ENCODE measurements around the gene CCDC91. TPM values are rescaled to one million over a fixed set of nuclear protein-coding genes. Genes with fewer than 3 reads are reported as not detected.

CCDC91 gene
- total RNA-seq, 3 donors from 2014 or later, result 25.0 to 42.5 (median 27.8) TPM

DNA sequence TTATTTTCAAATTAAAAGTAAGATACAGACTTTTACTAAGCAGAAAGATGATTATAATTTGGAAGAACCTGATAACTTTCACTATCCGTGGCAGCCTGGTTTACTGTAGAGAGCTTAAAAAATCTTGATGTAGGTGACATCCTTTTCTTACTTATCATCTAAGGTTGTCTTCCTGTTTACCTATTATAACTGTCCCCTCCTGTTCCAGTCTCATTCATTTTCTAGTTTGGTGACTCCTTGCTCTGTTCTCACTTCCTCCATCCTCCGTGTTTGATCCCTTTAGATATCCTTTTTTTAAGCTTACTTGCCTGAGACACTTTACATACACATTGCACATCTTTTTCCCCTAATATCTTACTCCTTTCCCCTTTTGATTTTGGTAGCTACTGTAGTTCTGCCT, 27.5 kb downstream of the CCDC91 start:
- TF ChIP-seq, protein P1, sequence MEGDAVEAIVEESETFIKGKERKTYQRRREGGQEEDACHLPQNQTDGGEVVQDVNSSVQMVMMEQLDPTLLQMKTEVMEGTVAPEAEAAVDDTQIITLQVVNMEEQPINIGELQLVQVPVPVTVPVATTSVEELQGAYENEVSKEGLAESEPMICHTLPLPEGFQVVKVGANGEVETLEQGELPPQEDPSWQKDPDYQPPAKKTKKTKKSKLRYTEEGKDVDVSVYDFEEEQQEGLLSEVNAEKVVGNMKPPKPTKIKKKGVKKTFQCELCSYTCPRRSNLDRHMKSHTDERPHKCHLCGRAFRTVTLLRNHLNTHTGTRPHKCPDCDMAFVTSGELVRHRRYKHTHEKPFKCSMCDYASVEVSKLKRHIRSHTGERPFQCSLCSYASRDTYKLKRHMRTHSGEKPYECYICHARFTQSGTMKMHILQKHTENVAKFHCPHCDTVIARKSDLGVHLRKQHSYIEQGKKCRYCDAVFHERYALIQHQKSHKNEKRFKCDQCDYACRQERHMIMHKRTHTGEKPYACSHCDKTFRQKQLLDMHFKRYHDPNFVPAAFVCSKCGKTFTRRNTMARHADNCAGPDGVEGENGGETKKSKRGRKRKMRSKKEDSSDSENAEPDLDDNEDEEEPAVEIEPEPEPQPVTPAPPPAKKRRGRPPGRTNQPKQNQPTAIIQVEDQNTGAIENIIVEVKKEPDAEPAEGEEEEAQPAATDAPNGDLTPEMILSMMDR (IDR thresholded peaks at IDR 0.05), result no peak
- Histone ChIP-seq H3K36me3 (ENCODE audit: low read depth) (no peaks in the 10 kb centered on the region), H3K9me3 (peaks cover 4% of the 10 kb centered on the region), H3K4me3 (no peak overlapping the region), H3K4me1 (ENCODE audit: low read depth) (peaks cover 3% of the 10 kb centered on the region)
- intact Hi-C loops (cut with DNase I, micrococcal nuclease), result no loop called here
- DNase-seq, result no peak
- ATAC-seq, result no peak

DNA sequence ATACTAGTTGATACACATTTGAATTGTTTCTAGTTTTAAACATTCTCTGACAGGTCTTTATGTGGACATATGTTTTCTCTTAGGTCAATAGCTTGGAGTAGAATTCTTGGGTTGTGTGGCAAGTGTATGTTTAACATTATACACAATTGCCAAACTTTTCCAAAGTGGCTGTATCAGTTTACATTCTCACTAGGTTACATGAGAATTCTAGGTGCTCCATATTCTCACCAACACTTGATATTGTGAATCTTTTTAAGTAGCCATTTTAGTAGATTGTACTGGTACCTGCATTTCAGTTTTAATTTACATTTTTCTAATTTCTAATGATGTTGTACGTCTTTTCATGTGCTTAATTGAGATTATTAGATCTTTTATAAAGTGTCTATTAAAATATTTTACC, 28.6 kb downstream of the CCDC91 start:
- H3K9me3 ChIP-seq, result peaks cover 4% of the 10 kb centered on the region
- DNase-seq (no peak), ATAC-seq (no peak)
- no peak overlapping the region for H3K4me3 ChIP-seq
- TF ChIP-seq, protein P1 (IDR thresholded peaks at IDR 0.05), result no peak
- intact Hi-C loops (cut with DNase I, micrococcal nuclease), result no loop called here
- H3K36me3 ChIP-seq (ENCODE audit: low read depth), result no peaks in the 10 kb centered on the region
- H3K4me1 ChIP-seq (ENCODE audit: low read depth), result peaks cover 4% of the 10 kb centered on the region

- ATAC-seq (no peak), DNase-seq (no peak)
- Histone ChIP-seq H3K9me3 (peaks cover 4% of the 10 kb centered on the region), H3K4me1 (ENCODE audit: low read depth) (peaks cover 4% of the 10 kb centered on the region), H3K36me3 (ENCODE audit: low read depth) (no peaks in the 10 kb centered on the region), H3K4me3 (no peak overlapping the region)
- intact Hi-C loops (cut with DNase I, micrococcal nuclease), result no loop called here
- TF ChIP-seq, protein P1 (IDR thresholded peaks at IDR 0.05), result no peak
These were observed 29.6 kb downstream of the CCDC91 start for GRCh38 chr12:28219827-28220226.

- intact Hi-C loops (cut with DNase I, micrococcal nuclease), result no loop called here
- peak in 2 of 3 donors; percentile 24 to 36 for DNase-seq
- H3K4me3 ChIP-seq, result no peak overlapping the region
- peak; percentile 38 for ATAC-seq
- peaks cover 4% of the 10 kb centered on the region for H3K4me1 ChIP-seq (ENCODE audit: low read depth)
- H3K36me3 ChIP-seq (ENCODE audit: low read depth), result no peaks in the 10 kb centered on the region
- TF ChIP-seq, protein P1 (IDR thresholded peaks at IDR 0.05), result no peak
- H3K9me3 ChIP-seq, result peaks cover 4% of the 10 kb centered on the region
These were observed 31.9 kb downstream of the CCDC91 start for GRCh38 chr12:28222081-28222700.

DNA sequence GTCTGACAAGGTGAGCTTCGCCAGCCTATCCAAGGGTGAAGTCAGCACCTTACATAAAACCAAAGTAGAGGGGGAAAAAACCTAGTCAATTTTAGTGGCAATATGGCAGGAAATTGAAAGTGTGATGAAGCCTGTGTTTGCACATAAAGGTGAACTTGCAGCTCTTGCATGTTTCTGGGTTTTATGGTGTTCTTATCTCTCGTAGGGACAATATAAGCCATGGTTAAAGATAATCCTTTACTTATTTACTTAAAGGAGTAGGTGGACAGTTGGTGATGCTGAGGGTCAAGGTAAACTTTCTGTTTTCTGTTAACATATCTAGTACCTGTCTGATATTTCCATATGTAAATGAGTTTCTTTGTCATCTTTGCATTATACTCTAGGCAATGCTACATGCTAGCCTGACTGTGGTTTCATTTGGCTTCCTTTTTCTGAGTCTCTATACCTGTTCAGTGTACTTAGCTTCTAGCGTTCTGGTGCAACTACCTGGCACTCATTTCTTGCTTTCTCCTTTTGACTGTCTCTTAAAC, 32.8 kb downstream of the CCDC91 start:
- Histone ChIP-seq H3K9me3 (peaks cover 4% of the 10 kb centered on the region), H3K4me1 (ENCODE audit: low read depth) (peaks cover 4% of the 10 kb centered on the region), H3K36me3 (ENCODE audit: low read depth) (no peaks in the 10 kb centered on the region), H3K4me3 (no peak overlapping the region)
- peak in 1 of 3 donors; percentile 7 for DNase-seq
- ATAC-seq, result peak; percentile 98
- TF ChIP-seq, protein P1 (IDR thresholded peaks at IDR 0.05), result no peak
- intact Hi-C loops (cut with DNase I, micrococcal nuclease), result no loop called here

Measured in mucosa of descending colon (tissue), 3 donors.